Right lobe of liver (tissue), 4 donors: Measurements from ENCODE around the gene CBS.
"Not testable (repeated sequence)": the region's sequence is repeated elsewhere in the genome, so short reads cannot be mapped to it uniquely, and the experiment has no call there.

ENCODE experiments used
- CTCF ChIP-seq, 4 donors: fragments of 200-600 bp in 3 of 4; fragments of 450-650 bp in 1 of 4; IDR thresholded peaks; one replicate each; pipeline versions ENCODE4 v1.5.1 to v1.8.0; 2016 to 2022; ENCODE audit warnings: antibody characterized with exemption in 4 of 4, mild to moderate bottlenecking in 2 of 4
- POLR2A ChIP-seq: fragments of 450-650 bp; IDR thresholded peaks from one replicate; pipeline ENCODE4 v1.6.1; 2017; ENCODE audit warnings: antibody characterized with exemption, mild to moderate bottlenecking
- donor health status: DM: no; HTN: no; CAD: no.
- donor health status: DM: no; HTN: no; CAD: no.
- donor health status: DM: no; HTN: yes; CAD: no.

GRCh38 chr21:43115956-43116355, 40.3 kb upstream of the CBS start:
- not testable (repeated sequence) for TF ChIP-seq CTCF (IDR thresholded peaks at IDR 0.05); POLR2A
